GM21390 (cell line): ENCODE measurements around the gene NR2C2.
"Not testable (repeated sequence)": the region's sequence is repeated elsewhere in the genome, so short reads cannot be mapped to it uniquely, and the experiment has no call there.

Experiments used
- ATAC-seq: cut with Tn5 transposase; IDR thresholded peaks from one replicate; pipeline ENCODE4 v1.9.1; 2021; ENCODE audit not compliant: unreplicated experiment

NR2C2 gene

GRCh38 chr3:14957153-14957552 lies 9.8 kb downstream of the NR2C2 start:
- no peak for ATAC-seq

- ATAC-seq = no peak
Observed at GRCh38 chr3:14957925-14958324, 10.5 kb downstream of the NR2C2 start.

GRCh38 chr3:14959359-14959943 lies 12.1 kb downstream of the NR2C2 start:
- no peak for ATAC-seq

- ATAC-seq = no peak
Observed at GRCh38 chr3:14962762-14963161, 15.4 kb downstream of the NR2C2 start.

- no peak for ATAC-seq
Observed at GRCh38 chr3:14967285-14967684, 19.9 kb downstream of the NR2C2 start.

DNA sequence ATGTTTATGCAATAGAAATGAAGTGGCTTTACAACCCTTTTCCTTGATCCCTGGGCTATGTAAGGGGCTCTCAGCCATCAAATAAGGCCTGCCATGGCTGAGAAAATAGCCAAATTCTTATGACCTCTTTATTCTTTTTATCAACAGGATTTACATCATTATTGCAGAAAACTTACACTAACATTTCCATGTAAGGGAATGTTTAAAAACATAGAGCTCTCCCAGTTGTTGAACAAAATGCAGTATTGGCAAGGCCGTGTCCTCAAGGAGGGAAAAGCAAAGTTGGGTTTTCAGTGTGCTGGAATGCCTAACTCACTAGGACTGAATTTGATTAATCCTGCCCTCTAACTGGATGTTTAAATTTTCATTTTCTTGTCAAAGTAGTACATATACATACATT lies 22.3 kb downstream of the NR2C2 start:
- no peak for ATAC-seq

DNA sequence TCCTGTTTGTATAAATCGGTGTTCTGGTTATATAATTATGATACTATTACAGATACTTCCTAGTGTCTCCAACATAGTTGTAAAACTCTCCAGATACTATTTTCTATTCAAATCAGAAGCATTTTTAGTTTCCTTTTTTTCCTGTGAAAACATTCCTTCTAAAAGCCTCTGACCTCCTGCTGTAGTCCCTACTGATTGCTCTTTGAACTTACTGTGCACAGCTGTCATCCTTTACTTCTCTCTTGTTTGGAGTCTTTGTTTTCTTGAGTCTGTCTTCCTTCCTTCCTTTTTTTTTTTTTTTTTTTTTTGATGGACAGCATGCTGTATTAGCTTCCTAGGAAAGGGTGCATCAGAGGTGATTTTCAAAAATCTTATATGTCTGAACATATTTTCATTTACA lies 28.9 kb downstream of the NR2C2 start:
- no peak for ATAC-seq

- ATAC-seq = no peak
Observed at GRCh38 chr3:14980689-14981088, 33.3 kb downstream of the NR2C2 start.

GRCh38 chr3:14984581-14985113 lies 37.3 kb downstream of the NR2C2 start:
- ATAC-seq = no peak

DNA sequence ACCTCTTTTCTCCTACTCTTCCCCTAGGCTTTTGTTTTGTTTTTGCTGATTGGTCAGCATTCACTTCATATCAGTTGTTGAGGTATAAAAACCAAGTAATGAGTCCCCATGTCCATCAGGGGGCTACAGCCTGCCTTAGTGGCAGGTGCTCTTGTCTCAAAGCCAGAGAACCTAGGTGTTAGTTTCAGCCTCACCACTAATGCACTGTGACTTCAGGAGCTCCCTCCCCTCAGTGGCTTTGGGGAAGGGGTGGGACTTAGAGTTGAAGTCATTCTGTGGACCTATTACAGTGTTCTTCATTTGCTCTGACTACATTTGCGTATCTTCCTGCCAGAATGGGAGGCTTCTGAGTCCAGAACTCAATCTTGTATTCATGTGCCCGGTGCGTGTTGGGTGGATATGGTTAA lies 41.6 kb downstream of the NR2C2 start:
- ATAC-seq = peak; percentile 100

DNA sequence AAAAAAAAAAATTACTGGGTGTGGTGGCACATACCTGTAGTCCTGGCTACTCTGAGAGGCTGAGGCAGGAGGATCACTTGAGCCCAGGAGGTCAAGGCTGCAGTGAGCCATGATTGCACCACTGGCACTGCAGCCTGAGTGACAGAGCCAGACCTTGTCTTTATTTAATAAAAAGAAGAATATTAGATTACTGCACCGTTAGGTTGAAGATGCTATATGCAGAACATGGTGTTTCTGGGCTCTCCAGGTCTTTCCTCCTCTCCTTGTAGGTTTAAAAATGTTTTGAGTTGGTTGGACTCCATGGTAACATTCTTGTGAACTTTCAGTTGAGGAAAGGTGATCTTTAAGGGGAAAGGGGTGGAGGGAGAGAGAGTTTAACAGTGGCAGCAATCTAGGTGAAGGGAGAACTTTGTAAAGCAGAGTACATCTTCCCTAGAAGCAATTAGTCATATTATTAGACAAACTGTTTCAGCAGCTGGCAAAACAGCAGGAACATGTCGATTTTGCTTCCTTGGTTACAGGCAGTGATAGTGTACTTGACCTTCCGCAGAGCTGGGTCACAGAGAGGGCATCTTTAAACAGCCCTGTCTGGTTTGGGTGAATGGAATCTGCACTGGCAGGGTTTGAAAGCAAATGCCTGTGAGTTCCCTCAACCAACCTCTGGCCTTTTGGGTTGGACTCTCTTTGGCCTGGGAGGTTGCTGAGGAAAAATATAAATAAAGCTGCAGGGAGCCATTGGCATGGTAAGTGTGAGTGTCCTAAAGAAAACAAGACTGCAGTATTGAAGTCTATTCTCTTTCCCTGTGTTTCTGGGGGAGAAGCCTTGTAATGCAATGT lies 42.8 kb downstream of the NR2C2 start:
- ATAC-seq = no peak

GRCh38 chr3:14990780-14991148 lies 43.4 kb downstream of the NR2C2 start:
- ATAC-seq = no peak

DNA sequence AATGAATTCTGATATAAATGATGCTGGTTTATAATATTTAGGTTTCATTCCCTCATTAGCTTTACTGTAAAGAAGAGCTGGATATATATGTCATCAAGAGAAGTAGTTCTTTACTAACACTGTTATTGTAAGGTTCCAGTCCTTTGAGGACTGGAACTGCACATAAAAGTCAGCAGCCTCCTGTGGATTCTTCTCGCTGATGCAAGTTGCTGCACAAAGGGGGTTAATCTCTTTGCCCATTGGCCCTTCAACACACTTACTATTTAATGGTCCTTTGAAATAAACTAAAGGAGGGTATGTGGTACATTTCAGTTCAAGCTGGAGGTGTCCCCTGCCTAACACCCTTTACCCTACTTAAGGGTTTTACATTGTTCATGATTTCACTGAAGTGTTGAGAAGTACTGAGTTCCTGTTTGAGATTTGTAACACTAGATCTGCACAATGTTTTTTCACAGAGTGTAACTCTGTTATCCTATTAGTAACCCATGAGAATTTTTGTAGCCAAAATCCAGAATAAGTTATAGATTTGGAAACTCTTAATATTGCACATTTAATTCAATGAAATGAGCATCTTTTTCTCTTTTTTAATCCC lies 43.9 kb downstream of the NR2C2 start:
- ATAC-seq = no peak

- no peak for ATAC-seq
Observed at GRCh38 chr3:14991818-14992612, 44.6 kb downstream of the NR2C2 start.

- ATAC-seq = no peak
Observed at GRCh38 chr3:14997941-14998340, 50.6 kb downstream of the NR2C2 start.

DNA sequence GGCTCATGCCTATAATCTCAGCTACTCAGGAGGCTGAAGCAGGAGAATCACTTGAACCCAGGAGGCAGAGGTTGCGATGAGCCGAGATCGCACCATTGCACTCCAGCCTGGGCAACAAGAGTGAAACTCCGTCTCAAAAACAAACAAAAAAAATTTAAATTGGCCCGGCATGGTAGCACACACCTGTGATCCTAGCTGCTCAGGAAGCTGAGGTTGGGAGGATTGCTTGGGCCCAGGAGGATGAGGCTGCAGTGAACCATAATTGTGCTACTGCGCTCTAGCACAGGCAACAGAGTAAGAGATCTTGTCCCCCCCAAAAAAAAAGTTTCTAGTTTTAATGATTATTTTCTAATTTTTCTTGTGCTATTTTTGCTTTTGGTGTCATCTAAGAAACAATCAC lies 51.8 kb downstream of the NR2C2 start:
- ATAC-seq = not testable (repeated sequence)

- no peak for ATAC-seq
Observed at GRCh38 chr3:15007681-15008141, 60.3 kb downstream of the NR2C2 start.

- no peak for ATAC-seq
Observed at GRCh38 chr3:15009167-15009566, 61.8 kb downstream of the NR2C2 start.

DNA sequence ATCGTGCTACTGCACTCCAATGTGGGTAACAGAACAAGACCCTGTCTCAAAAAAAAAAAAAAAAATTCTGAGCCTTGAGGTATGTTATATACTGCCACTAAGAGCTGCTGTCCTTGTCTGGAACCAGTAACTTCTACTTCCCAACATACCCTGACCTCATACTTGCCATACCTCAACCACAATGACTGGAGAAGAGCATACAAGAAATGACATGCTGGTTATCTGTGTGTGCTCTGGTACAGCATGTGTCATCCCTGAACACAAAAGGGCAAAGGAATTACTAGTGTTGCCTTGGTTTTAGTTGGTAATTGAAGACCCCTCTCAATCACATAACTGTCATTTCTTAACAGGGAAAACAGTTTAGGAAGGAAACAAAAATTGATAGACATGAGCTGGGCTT lies 63.3 kb downstream of the NR2C2 start:
- no peak for ATAC-seq

DNA sequence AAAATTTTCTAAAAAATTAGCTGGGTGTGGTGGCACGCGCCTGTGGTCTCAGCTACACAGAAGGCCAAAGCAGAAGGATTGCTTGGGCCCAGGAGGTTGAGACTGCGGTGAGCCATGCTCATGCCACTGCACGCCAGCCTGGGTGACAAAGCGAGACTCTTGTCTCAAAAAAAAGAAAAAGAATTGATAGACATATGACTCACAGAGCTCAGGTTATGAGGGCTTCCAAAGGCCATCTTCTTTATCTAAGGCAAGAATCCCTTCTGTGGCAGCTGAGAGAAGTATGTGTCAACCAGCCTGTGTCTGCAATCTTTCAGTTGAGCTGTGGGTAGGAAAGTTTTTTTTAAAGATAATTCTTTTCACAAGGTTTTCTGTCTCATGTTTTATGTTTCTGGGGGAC lies 63.8 kb downstream of the NR2C2 start:
- no peak for ATAC-seq
